ENCODE results near the gene PRR13.

Gene PRR13

DNA sequence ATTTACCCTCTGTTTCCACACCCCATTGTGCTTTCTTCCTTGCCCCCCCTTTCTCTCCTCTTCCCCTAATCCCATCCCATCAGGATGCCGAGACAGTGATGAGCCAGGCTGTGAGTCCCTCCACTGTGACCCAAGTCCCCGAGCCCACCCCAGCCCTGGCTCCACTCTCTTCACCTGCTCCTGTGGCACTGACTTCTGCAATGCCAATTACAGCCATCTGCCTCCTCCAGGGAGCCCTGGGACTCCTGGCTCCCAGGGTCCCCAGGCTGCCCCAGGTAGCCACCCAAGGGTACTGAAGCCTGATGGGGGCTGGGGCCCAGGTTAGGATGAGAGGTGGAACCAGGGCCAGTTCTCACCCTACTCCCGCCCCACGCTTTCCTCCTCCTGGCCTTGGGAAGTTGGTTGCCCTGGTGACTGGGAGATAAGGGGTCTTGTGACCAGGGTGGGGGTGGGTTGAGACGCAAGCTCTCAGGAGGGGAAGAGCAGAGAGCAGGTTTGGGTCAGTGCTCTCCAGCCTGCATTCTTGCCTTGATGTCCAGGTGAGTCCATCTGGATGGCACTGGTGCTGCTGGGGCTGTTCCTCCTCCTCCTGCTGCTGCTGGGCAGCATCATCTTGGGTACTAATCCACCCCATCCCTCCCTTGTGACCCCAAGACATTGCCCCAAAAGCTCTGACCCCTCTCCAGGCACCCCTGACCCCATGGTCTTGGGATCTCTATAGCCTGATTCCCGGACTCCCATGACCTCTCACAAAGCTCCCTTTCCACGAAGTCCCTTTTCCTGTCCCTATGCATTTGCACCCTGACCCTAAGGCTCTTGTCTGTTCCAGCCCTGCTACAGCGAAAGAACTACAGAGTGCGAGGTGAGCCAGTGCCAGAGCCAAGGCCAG is 16.7 kb upstream of the PRR13 start:
- no peaks in the 10 kb centered on the region for H3K36me3 Mint-ChIP-seq (ENCODE audit: low read depth)
- TF ChIP-seq, protein P1, sequence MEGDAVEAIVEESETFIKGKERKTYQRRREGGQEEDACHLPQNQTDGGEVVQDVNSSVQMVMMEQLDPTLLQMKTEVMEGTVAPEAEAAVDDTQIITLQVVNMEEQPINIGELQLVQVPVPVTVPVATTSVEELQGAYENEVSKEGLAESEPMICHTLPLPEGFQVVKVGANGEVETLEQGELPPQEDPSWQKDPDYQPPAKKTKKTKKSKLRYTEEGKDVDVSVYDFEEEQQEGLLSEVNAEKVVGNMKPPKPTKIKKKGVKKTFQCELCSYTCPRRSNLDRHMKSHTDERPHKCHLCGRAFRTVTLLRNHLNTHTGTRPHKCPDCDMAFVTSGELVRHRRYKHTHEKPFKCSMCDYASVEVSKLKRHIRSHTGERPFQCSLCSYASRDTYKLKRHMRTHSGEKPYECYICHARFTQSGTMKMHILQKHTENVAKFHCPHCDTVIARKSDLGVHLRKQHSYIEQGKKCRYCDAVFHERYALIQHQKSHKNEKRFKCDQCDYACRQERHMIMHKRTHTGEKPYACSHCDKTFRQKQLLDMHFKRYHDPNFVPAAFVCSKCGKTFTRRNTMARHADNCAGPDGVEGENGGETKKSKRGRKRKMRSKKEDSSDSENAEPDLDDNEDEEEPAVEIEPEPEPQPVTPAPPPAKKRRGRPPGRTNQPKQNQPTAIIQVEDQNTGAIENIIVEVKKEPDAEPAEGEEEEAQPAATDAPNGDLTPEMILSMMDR (IDR thresholded peaks at IDR 0.05; ENCODE audit: unreplicated experiment in 3 of 3): no peak
- peak overlapping the region in 1 of 3 experiments; percentile 66 for H3K27ac Mint-ChIP-seq
- peaks cover 7% of the 10 kb centered on the region for H3K27me3 Mint-ChIP-seq (ENCODE audit: low read depth)
- H3K4me1 Mint-ChIP-seq: peaks cover 28% of the 10 kb centered on the region
- H3K9me3 Mint-ChIP-seq: no peaks in the 10 kb centered on the region
- peak overlapping the region in 1 of 3 experiments; percentile 63 for H3K4me3 Mint-ChIP-seq

DNA sequence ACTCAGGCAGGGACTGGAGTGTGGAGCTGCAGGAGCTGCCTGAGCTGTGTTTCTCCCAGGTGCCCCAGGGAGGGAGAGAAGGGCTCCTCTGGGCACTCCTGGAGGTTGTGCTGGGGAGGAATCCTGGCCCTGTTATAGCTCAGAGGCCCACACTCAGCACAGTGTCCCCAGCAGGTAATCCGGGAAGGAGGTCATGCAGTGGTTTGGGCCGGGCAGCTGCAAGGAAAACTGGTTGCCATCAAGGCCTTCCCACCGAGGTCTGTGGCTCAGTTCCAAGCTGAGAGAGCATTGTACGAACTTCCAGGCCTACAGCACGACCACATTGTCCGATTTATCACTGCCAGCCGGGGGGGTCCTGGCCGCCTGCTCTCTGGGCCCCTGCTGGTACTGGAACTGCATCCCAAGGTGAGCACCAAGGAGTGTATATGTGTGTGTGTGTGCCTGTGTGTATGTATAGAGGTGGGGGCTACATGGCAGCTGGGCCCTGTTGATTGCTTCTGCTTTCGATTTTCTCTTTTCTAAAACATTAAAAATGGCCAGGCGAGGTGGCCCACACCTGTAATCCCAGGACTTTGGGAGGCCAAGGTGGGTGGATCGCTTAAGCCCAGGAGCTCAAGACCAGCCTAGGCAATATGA is 15.9 kb upstream of the PRR13 start:
- H3K9me3 Mint-ChIP-seq: no peaks in the 10 kb centered on the region
- TF ChIP-seq, protein P1 (IDR thresholded peaks at IDR 0.05; ENCODE audit: unreplicated experiment in 3 of 3): no peak
- H3K36me3 Mint-ChIP-seq (ENCODE audit: low read depth): no peaks in the 10 kb centered on the region

DNA sequence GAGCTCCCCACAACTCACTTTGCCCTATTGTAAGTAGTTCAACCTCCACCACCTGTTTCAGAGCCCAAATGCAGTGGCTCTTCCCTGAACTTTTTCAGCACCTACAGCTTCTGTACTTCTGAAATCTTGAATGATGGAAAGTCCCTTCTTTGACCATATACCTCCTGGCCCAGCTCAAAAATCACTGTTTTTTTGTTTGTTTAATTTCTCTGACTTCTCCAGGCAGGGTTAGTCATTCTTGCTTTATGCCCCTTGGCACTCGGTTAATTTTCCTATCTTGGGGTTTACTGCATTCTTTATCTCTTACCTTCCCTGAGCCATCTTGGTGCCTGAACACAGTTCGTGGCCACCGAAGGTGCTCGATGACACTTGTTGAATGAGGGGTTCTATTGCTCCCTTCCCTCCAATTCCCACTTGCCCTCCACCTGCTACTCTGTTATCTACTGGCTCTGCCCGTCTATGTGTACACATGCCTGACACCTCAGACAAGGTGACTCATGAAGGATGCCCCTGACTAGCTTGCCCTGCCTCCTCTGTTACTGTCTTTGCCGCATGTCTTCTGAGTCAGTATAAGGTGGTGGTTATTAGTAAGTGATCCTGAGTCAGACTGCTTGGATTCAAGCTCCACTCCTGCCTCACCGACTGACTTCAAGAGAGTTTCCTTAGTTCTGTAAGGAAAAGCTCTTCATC is 13.5 kb upstream of the PRR13 start:
- Mint-ChIP-seq H3K27me3 (ENCODE audit: low read depth) (peaks cover 3% of the 10 kb centered on the region), H3K4me1 (peaks cover 15% of the 10 kb centered on the region), H3K36me3 (ENCODE audit: low read depth) (no peaks in the 10 kb centered on the region), H3K9me3 (no peaks in the 10 kb centered on the region), H3K4me3 (no peak overlapping the region), H3K27ac (peak overlapping the region in 1 of 3 experiments; percentile 19)
- TF ChIP-seq, protein P1 (IDR thresholded peaks at IDR 0.05; ENCODE audit: unreplicated experiment in 3 of 3): no peak

More for the DNA sequence above, 15.9 kb upstream of the PRR13 start:
- peak overlapping the region in 1 of 3 experiments; percentile 27 for H3K27ac Mint-ChIP-seq
- no peak overlapping the region for H3K4me3 Mint-ChIP-seq
- H3K4me1 Mint-ChIP-seq: peaks cover 24% of the 10 kb centered on the region
- peaks cover 4% of the 10 kb centered on the region for H3K27me3 Mint-ChIP-seq (ENCODE audit: low read depth)

DNA sequence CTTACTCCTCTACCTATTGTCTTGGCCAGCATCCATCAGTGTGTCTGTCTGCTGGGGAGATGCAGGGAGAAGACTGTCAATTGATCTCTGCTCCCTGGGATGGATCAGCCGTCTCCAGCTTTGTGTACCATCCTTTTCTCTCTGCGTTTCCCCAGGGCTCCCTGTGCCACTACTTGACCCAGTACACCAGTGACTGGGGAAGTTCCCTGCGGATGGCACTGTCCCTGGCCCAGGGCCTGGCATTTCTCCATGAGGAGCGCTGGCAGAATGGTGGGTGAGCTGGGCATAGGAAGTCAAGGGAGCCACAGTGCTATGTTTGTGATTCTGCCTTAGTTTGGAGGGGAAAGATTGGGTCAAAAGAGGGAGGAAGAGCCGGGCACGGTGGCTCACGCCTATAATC is 12.8 kb upstream of the PRR13 start:
- Mint-ChIP-seq H3K4me1 (peaks cover 10% of the 10 kb centered on the region), H3K4me3 (no peak overlapping the region), H3K36me3 (ENCODE audit: low read depth) (no peaks in the 10 kb centered on the region), H3K27me3 (ENCODE audit: low read depth) (peaks cover 2% of the 10 kb centered on the region), H3K27ac (no peak overlapping the region), H3K9me3 (no peaks in the 10 kb centered on the region)
- TF ChIP-seq, protein P1 (IDR thresholded peaks at IDR 0.05; ENCODE audit: unreplicated experiment in 3 of 3): no peak

DNA sequence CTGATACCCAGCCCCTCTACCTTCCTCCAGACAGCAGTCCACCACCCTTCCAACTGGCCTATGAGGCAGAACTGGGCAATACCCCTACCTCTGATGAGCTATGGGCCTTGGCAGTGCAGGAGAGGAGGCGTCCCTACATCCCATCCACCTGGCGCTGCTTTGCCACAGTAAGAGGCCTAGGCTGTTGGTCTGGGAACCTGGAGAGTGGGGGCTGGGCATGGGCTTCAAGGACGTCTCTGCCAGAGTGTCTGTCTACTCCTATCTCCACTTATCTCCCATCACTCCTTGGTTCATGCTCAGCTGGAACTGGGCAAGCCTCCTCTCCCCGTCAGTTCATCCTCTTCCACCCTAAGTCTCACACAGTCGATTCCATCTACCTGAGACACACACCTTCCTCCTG is 11.4 kb upstream of the PRR13 start:
- Mint-ChIP-seq H3K27me3 (ENCODE audit: low read depth) (no peaks in the 10 kb centered on the region), H3K36me3 (ENCODE audit: low read depth) (no peaks in the 10 kb centered on the region), H3K4me1 (peaks cover 4% of the 10 kb centered on the region), H3K9me3 (no peaks in the 10 kb centered on the region), H3K27ac (no peak overlapping the region), H3K4me3 (no peak overlapping the region)
- TF ChIP-seq, protein P1 (IDR thresholded peaks at IDR 0.05; ENCODE audit: unreplicated experiment in 3 of 3): no peak
